Stimulated activated CD8-positive, alpha-beta memory T cell treated with anti-CD3 and anti-CD28 coated beads, Interleukin-2, amount 100 ng/mL, for 48 hours (primary cell): ENCODE measurements around the gene SLC16A10.
"Not testable (repeated sequence)": the region's sequence is repeated elsewhere in the genome, so short reads cannot be mapped to it uniquely, and the experiment has no call there.

Source experiments
- DNase-seq, 2 donors: peaks; one replicate each; pipeline ENCODE4 v3.0.0-alpha.2; 2020; ENCODE audit warnings: low read depth in 2 of 2

Gene SLC16A10

DNA sequence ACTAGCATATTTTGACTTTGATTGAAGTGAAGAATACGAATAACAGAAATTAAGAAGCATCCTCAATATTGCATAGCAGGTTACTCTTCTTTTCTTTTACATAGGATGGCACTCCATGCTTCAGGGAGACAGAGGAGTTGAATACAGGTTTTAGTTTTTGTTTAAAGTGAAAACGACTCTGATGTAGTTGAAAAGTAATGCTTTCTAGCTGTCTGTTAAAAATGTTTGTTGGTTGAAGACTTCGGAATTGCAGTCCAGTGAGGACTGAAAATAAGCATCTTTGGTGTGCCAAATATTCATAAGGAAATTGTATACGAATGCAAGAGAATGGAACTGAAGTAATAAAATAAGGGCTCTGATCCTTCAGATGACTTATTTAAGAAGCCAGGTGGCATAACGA lies 618 bp upstream of the SLC16A10 start:
- no peak for DNase-seq

DNA sequence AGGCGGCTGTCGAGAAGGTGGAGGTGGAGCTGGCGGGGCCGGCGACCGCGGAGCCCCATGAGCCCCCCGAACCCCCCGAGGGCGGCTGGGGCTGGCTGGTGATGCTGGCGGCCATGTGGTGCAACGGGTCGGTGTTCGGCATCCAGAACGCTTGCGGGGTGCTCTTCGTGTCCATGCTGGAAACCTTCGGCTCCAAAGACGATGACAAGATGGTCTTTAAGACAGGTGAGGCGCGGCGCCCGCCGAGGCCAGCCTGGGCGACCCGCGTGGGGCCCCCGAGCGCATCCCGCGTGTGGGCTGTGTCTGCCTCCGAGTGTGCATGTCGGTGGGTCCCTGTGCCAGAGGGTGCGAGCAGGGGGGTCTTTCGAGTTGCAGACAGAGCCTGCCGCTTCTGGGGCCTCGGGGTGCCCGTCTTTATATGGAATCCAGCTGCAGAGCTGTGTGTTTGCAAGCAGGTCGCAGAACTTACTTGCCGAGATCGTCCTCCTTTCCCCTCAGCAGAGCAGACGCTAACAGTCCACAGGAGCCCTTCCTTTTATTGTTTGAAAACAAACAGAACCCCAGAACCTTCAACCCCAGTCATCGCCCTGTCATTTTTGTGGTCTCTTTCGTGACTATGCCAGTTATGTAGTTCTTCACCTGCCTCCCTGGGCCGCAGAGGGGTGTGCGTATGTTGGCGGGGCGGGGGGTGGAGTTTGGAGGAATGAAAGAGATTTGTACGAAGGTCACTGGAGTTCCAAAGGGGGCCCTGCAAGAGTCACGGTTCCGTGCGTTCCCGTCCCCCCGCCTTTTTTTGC lies 766 bp downstream of the SLC16A10 start:
- DNase-seq = peak; percentile 46 to 48

DNA sequence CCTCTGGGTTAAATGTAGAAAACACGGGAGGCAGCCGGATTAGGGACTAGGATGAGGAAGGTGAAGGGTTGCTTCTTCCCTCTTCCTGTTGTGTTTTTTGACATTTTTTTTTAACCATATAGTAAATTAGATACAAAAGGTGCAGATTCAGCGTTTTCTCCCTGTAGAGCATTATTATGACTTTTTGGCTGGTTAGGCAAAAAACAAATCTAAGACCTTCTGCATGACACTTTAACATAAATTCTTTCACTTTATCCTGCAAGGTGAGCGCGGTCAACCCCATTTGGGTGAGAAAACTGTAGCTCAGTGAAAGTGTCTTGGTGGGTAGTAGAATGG lies 1.3 kb downstream of the SLC16A10 start:
- no peak for DNase-seq

DNA sequence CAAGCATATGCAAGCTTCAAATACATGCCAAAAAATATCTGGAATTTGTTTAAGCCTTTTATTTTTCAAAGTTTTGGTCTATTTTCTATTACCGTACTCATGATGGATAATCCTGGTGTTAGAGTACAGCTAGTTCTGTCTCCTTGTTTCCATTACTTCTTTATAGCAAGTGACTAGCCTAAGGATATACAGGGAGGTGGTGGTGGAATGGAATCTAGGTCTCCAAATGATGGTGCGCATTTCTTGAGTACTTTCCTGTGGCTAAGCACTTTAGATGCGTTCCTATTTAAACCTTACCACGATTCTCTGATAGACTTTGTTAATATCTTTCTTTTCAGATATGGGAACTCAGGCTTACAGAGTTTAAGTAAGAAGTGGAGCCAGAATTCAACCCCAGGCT lies 3.5 kb downstream of the SLC16A10 start:
- no peak for DNase-seq

DNA sequence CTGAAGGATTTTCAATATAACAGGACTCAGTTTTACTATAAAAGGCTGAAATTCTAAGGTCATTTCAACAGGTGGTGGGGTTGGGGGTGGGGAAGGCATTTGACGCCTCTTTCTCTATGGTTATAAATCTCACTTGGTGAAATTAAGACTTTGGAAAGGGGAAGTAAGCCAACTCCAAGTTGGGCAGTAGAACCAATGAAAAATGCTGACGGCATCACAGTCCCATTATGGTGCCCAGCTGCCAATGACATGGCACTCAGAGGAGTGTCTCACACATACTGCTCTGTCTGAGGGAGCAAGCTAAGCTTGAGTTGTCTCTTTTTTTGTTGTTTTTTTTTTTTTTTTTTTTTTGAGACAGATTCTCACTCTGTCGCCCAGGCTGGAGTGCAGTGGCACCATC lies 4.7 kb downstream of the SLC16A10 start:
- DNase-seq = no peak

DNA sequence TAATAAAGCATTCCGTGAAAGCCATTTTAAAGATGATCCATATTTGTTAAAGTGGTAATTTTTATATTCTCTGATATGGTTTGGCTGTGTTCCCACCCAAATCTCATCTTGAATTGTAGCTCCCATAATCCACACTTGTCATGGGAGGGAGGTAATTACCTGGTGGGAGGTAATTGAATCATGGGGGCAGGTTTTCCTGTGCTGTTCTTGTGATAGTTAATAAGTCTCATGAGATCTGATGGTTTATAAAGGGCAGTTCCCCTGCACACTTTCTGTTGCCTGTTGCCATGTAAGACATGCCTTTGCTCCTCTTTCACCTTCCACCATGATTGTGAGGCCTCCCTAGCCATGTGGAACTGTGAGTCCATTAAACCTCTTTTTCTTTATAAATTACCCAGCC lies 8.2 kb downstream of the SLC16A10 start:
- DNase-seq = not testable (repeated sequence)

DNA sequence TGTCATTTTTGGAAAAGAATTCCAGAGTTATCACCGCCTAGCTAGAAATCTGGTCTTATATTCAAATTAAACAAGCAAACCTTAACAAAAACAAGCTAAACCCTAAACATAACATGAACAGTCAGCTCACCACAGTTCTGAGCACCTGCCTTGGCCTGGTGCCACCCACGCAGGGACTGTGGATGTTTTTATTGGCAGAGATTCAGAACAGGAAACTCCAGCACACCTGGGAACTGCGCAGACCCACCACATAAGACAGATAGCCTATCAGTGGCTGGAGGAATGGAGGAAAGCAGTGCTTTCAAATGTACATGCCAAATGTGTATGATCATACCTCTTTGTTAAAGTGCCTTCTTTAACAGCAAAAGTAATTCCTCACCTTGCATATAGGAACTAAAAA lies 8.9 kb downstream of the SLC16A10 start:
- no peak for DNase-seq

DNA sequence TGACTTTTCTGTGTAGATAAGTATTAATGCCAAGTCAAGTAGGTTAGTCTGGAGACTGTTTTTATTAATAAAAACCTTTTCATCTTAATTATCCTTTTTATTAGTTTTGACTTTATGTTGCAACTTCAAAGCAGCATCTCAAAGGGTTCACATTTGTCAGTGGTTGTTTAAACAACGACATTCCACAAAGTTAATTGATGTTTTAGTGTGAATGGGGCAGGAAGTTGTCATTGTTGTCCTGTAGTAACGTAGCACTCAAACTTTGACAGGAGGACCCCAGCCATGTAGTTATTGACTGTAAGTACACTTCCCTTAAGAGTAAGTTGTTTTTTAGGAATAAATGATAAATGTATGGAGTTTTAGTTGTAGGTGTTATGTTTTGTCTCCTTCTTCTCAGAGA lies 11.3 kb downstream of the SLC16A10 start:
- DNase-seq = no peak

DNA sequence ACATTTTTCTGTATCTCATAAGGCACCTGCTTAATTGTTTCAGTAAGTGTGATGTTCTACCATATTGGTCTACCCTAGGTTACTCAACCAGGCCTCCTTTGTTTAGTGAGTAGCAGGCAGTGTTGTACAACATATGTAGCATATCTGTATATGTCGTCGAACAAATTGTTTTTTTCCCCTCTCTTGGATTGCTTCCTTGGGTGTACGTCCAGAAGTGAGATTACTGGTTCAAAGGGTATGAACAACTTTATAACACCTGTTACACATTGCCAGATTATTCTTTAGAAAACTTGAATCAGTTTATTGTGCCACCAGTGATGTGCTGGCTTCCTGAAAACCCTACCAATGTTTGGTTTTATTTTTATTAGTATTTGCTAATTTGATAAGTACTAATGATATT lies 14.7 kb downstream of the SLC16A10 start:
- no peak for DNase-seq

DNA sequence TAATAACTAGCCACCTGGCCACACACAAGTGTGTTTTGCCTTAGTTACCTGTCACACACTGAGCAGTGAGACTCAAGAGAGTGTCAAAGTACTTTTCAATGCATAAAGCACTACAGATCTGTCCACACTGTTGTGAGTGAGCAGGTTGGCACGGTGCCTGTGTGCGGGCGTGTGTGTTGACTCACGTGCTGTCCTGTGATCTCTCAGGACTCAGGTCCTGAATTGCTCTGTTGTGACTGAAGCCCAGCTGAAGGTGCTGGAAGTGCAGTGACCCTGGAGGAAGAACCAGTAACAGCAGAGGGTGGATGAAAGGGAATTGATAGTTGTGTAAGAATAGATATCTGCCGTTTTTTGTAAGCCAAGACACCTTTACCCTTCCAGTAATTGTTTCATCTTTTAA lies 18.3 kb downstream of the SLC16A10 start:
- DNase-seq = no peak

DNA sequence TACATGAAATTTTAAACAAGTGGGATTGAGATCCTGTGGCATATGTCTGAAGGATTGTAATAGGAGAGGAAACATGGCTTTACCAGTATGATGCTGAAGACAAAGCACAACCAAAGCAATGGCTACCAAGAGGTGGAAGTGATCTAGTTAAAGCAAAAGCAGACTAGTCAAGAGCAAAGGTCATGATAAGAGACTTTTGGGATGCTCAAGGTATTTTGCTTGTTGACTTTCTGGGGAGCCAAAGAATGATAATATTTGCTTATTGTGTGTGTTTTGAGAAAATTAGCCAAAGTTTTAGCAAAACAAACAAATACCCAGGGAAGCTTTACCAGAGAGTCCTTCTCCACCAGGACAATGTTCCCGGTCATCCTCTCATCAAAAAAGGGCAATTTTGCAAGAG lies 20.3 kb downstream of the SLC16A10 start:
- DNase-seq = no peak

DNA sequence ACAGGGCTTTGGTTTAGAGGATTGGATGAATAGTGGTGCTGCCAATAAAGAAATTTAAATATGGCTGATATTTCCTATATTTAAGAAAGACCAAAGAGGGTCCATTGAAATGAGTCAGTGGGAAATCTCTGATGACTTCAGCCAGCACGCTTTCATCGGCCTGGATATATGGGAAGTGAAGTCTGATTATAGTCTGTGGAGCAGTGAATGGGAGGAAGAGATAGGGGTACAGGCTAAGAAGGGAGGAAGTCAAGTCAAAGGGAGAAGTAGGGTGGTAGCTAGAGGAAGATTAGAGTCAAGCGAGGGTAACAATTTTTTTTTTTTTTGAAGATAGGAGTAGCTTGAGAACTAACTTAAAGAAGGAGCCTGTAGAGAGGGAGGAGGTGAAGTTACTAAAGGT lies 22.7 kb downstream of the SLC16A10 start:
- no peak for DNase-seq

DNA sequence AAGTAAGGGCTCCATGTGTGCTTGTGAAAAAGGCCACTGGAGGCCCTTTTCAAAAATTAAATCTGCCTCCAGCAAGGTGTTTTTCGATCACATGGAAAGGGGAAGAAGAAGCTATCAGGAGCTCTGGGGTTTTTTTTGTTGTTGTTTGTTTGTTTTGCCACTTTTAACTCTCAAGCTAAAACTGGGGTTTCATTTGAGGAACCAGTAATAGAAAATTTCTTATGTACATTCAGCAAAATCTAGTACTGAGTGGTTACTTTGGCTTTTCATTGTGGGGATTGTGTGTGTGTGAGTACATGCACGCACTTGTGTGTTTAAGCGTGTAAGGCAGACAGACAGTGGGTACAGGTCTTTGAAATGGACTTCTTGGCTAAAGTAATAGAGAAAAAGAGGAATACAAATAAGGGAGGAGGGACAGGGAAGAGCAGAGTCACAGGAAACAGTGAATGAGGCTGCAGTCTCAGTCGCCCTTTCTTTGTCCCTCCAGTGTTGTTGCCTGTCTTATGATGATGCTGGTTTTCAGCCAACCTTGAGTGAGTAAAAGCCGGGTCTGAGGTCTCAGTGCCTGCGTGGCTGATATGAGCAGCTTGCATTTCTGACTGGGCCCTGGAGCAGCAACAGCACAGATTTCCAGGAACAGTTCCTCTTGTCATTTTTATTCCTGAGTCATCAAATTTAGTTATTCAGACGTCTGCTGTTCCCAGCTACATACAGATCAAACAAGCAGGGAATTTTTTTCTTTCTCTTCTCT lies 26.2 kb downstream of the SLC16A10 start:
- no peak for DNase-seq

DNA sequence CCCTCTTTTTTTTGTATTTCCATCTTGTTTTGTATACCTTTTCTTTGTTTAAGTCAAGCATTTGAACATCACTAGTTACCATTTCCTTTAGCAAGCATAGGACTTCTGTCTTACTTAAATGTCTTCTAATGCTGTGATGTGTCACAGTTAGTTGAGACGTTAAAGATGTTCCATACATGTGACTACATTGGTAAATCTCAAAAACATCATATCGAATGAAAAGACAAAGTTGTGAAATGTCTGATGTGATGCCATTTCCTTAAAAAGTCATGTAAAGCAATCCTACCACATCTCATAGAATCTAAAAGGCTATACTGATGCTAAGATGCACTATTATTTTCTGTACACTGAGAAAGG lies 26.8 kb downstream of the SLC16A10 start:
- no peak for DNase-seq

DNA sequence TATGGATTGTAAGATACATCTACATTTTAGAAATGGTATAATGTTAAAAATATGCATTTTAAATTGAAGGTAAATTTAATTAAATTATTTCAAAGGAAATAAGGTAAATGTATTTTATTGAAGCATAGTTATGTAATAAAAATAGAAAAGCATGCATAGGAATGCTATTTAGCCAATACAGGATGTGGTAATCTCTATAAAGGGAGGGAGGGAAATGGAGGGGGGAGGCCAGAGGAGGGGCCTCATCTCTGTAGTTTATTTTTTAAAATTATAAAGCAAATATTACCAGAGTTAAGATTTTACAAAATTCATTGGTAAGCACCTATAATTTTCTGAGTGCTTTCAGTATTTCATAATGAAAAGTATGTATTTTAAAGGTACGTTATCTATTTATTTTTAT lies 27.2 kb downstream of the SLC16A10 start:
- no peak for DNase-seq

DNA sequence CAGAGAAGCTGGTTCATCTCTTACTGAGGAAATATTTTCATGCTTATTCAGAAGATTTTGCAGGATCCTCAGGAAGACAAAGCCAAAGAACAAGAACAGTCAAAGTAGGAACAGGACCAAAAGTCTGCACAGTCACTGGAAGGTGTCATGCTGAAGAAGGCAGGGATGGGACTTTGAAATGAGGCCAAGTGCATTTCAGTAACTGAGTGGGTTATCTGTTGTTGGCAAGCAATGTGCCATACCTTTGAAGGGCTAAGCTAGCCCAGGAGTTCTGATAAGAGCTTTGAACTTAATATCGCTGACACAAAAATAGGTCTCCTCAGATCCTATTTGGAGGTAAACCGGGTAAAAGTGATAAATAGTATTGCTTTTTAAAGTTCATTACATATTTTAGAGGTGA lies 31.5 kb downstream of the SLC16A10 start:
- DNase-seq = no peak

DNA sequence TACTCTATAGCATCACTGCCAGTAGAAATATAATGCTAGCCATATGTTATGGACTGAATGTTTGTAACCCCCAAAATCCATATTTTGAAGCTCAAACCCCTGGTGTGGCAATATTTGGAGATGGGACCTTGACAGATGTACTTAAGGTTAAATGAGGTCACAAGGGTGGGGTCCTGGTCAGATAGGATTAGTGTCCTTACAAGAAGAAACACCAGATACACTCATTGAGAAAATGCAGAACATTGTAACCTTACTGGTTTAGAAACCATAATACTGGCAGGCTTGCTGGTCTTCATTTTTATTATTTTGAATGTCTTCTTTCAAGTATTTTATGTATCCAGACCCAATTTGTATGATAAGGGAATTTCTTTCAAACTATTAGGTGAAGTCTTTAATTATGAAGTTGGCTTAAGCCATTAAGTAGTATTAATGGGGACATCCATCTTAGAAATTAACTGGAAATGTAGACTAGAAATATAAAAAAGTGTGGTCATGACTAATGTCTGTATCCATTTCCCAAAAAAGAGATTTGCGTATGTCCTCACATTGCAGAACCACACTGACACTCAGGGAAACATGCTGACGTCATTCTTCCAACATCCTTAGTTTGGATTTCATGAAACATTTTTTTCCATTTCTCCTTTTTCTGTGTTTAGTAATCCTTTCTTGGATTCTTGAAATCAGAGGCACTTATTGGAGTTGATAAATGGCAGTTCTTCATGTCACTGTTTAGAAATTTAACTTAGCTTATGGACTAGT lies 32.4 kb downstream of the SLC16A10 start:
- DNase-seq = no peak

DNA sequence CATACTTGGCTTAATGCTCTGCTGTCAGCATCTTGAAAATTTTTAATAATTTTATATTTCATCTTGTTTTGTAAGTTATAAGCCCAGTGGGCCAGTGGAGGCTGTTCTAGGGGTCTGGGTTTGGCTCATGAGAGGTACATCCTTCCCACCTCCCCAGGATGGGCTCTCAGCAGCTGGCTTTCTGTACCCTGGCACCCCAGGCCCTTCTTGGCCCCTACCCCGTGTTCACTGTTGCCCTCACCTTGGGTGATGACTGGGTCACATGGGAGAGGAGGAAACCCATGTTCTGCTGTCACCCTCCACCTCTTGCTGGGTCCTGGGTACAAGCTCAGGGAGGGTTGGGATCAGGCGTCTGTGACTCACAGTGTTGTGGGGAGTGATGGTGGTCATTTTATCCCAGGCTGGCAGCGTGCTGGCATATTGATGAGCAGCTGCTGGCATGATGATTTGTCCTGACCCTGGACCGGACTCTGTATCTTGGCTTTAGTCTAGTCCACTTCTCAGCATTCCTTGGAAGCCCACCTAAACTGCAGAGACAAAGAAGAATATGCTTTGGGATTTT lies 34.6 kb downstream of the SLC16A10 start:
- DNase-seq = no peak

DNA sequence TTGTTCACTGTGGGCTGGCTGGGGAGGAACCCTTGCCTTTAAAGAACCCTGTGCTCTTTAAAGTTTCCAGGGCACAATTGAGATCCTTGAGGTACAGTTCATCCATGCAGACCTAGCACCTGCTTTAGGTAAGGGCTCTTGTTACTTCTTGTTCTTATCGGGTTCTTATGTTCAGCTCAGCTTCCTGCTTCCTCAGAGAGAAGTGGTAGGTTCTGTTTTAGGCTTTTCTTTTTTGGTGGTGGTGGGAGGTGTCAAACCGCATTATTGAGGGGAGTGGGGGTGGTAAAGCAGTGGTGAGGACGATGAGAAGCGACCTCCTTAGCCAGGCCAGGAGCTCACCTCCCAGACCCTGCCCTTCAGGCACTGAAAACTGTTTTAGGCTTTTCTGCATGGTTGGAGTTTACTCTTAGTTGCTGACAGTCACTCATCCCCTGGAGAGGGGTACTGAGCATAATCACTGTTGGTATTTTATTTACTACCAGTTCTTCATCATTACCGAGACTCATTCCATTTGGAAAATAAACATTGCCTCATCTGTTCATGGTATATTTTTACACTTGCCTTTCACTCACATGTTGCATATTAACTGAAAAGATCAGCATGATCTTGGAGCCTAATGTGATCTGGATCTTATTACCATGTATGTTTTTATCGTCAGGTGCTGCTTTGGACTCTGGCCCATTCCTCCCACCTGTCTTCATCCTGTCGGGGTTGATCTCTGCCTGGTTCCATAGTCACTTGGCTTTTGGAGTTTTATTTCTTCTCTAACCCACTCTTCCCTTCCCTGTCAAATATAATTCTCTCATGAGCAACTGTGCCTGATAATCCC lies 35.4 kb downstream of the SLC16A10 start:
- no peak for DNase-seq

DNA sequence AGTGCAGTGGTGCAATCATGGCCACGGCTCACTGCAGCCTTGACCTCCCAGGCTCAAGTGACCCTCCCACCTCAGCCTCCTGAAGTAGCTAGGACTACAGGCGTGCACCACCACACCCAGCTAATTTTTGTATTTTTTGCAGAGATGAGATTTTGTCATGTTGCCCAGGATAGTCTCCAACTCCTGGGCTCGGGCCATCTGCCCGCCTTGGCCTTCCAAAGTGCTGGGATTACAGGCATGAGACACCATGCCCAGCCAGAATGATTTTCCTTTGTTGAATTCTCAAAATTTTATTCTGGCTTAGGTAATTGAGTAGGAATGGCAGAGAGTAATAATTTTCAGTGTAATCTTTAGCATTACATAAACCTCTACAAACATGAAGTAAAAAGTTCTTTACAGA lies 37.1 kb downstream of the SLC16A10 start:
- DNase-seq = no peak

DNA sequence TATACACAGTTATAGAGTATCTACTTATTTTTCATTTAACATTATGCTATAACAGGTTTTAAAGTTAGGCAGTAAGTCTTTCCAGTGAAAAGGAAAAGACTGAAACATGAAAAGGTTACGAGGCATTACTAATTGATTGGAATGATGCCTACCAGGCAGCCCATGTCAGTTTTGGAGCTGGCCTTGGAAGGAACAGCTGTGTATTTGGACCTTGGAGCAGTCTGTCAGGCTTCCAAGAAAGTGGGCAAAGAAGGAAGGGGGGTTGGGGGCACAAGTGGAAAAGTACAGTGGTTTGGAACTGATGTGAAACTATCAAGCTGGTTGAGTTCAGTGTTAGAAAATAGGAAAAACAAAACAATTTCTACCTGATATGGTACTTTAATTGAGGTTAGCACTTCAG lies 41.7 kb downstream of the SLC16A10 start:
- DNase-seq = no peak

DNA sequence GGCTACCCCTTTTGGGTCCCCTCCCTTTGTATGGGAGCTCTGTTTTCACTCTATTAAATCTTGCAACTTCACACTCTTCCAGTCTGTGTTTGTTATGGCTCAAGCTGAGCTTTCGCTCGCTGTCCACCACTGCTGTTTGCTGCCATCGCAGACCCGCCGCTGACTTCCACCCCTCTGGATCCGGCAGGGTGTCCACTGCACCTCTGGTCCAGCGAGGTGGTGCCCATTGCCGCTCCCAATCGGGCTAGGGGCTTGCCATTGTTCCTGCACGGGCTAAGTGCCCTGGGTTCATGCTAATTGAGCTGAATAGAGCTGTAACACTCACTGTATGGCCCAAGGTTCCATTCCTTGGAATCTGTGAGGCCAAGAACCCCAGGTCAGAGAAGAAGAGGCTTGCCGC lies 43.7 kb downstream of the SLC16A10 start:
- DNase-seq = not testable (repeated sequence)
